ENCODE data around the gene MED10.

DNA sequence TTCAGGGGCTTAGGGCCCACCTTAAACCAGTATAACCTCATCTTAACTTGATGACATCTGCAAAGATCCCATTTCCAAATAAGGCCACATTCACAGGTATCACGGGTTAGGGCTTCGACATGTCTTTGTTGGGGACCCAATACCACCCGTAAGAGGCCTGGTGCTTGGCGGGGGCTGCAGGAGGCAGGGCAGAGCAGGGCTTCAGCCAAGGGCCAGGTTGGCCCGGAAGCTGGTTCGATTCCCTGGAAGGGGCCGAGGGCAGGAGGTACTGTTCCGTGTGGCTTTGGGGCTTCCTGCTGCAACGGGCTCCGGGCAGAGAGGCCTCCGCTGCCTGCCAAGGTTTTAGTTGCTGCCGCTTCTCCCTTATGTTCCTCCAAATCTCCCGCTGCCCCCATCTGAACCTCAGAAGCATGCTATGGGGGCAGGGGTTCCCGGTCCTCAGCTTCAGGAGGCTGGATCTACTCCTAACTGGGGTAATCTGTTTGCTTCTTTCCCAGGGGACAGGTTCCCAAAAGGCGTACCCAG, 29.8 kb downstream of the MED10 start:
- TF ChIP-seq, protein P1, sequence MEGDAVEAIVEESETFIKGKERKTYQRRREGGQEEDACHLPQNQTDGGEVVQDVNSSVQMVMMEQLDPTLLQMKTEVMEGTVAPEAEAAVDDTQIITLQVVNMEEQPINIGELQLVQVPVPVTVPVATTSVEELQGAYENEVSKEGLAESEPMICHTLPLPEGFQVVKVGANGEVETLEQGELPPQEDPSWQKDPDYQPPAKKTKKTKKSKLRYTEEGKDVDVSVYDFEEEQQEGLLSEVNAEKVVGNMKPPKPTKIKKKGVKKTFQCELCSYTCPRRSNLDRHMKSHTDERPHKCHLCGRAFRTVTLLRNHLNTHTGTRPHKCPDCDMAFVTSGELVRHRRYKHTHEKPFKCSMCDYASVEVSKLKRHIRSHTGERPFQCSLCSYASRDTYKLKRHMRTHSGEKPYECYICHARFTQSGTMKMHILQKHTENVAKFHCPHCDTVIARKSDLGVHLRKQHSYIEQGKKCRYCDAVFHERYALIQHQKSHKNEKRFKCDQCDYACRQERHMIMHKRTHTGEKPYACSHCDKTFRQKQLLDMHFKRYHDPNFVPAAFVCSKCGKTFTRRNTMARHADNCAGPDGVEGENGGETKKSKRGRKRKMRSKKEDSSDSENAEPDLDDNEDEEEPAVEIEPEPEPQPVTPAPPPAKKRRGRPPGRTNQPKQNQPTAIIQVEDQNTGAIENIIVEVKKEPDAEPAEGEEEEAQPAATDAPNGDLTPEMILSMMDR (conservative IDR thresholded peaks at IDR 0.05) = no peak
- no peak for TF ChIP-seq EZH2 (IDR thresholded peaks at IDR 0.05; ENCODE audit: low read depth)

Data from PC-9 (cell line).